HepG2 (cell line): ENCODE results near the gene RFX2.

Experiments used
- CBX5 ChIP-seq: sonication (generic); formaldehyde crosslinking; IDR thresholded peaks from 2 replicates; pipeline ENCODE4 v1.4.0; 2020; ENCODE audit warnings: missing genetic modification reagents, borderline replicate concordance
- FOXA1 ChIP-seq, 2 experiments: fragments of 450-650 bp in 1 of 2; sonication (generic) in 1 of 2; formaldehyde crosslinking in 1 of 2; IDR thresholded peaks; 2 replicates each; pipeline versions ENCODE4 v1.4.0 to v1.6.1; 2016 to 2020; ENCODE audit warnings: missing genetic modification reagents in 1 of 2
- GABPA ChIP-seq, 2 experiments: IDR thresholded peaks; 2 replicates each; pipeline ENCODE4 v1.6.1; 2011 to 2016; ENCODE audit warnings: low read depth in 2 of 2, low read length in 1 of 2, missing biosample characterization in 1 of 2, missing genetic modification characterization in 1 of 2
- PCBP1 ChIP-seq: fragments of 200-400 bp; formaldehyde crosslinking; IDR thresholded peaks from 2 replicates; pipeline ENCODE4 v1.6.1; 2017; ENCODE audit warnings: mild to moderate bottlenecking, low read depth, low read length, borderline replicate concordance
- RFX5 ChIP-seq: IDR thresholded peaks from 2 replicates; pipeline ENCODE4 v1.6.1; 2011; ENCODE audit warnings: low read depth, low read length, improper control_type of control experiment
- SIN3A ChIP-seq: IDR thresholded peaks from 2 replicates; pipeline ENCODE4 v1.6.1; 2011; ENCODE audit warnings: low read depth, mild to moderate bottlenecking, control low read depth, low read length, borderline replicate concordance
- TGIF2 ChIP-seq: IDR thresholded peaks from 2 replicates; pipeline ENCODE4 v1.6.1; 2016; ENCODE audit warnings: control low read depth, missing compliant biosample characterization
- ZNF7 ChIP-seq: IDR thresholded peaks from 2 replicates; pipeline ENCODE4 v1.6.1; 2016; ENCODE audit warnings: missing biosample characterization, missing genetic modification reagents
- TF ChIP-seq, protein P1 (sequence below): sonication (generic); formaldehyde crosslinking; IDR thresholded peaks from 2 replicates; pipeline ENCODE4 v1.5.0; 2020; ENCODE audit warnings: mild to moderate bottlenecking, missing genetic modification reagents, moderate library complexity
- TF ChIP-seq, protein P2 (sequence below): sonication (generic); formaldehyde crosslinking; IDR thresholded peaks from 2 replicates; pipeline ENCODE4 v1.5.0; 2020; ENCODE audit warnings: mild to moderate bottlenecking, missing genetic modification reagents, borderline replicate concordance
- TF ChIP-seq, protein P3 (sequence below), 2 experiments: sonication (generic) in 1 of 2; formaldehyde crosslinking in 1 of 2; IDR thresholded peaks; 2 replicates each; pipeline versions ENCODE4 v1.5.1 to v1.6.1; 2011 to 2020; ENCODE audit warnings: borderline replicate concordance in 1 of 2, low read depth in 1 of 2, low read length in 1 of 2, mild to moderate bottlenecking in 1 of 2, missing genetic modification reagents in 1 of 2, moderate library complexity in 1 of 2

GRCh38 chr19:6011206-6011605, 99.1 kb downstream of the RFX2 start:
- TF ChIP-seq TGIF2 (CRISPR knock-in tag) (no peak), PCBP1 (no peak), RFX5 (no peak), SIN3A (no peak), GABPA (IDR thresholded peaks at IDR 0.05; ENCODE audit: low read depth, low read length) (no peak), GABPA (CRISPR knock-in tag; IDR thresholded peaks at IDR 0.05; ENCODE audit: low read depth) (no peak), CBX5 (CRISPR knock-in tag) (no peak), FOXA1 (IDR thresholded peaks at IDR 0.05) (no peak), FOXA1 (CRISPR knock-in tag; IDR thresholded peaks at IDR 0.05) (no peak), ZNF7 (CRISPR knock-in tag) (no peak)
- TF ChIP-seq, protein P1, sequence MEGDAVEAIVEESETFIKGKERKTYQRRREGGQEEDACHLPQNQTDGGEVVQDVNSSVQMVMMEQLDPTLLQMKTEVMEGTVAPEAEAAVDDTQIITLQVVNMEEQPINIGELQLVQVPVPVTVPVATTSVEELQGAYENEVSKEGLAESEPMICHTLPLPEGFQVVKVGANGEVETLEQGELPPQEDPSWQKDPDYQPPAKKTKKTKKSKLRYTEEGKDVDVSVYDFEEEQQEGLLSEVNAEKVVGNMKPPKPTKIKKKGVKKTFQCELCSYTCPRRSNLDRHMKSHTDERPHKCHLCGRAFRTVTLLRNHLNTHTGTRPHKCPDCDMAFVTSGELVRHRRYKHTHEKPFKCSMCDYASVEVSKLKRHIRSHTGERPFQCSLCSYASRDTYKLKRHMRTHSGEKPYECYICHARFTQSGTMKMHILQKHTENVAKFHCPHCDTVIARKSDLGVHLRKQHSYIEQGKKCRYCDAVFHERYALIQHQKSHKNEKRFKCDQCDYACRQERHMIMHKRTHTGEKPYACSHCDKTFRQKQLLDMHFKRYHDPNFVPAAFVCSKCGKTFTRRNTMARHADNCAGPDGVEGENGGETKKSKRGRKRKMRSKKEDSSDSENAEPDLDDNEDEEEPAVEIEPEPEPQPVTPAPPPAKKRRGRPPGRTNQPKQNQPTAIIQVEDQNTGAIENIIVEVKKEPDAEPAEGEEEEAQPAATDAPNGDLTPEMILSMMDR: no peak
- TF ChIP-seq, protein P2, sequence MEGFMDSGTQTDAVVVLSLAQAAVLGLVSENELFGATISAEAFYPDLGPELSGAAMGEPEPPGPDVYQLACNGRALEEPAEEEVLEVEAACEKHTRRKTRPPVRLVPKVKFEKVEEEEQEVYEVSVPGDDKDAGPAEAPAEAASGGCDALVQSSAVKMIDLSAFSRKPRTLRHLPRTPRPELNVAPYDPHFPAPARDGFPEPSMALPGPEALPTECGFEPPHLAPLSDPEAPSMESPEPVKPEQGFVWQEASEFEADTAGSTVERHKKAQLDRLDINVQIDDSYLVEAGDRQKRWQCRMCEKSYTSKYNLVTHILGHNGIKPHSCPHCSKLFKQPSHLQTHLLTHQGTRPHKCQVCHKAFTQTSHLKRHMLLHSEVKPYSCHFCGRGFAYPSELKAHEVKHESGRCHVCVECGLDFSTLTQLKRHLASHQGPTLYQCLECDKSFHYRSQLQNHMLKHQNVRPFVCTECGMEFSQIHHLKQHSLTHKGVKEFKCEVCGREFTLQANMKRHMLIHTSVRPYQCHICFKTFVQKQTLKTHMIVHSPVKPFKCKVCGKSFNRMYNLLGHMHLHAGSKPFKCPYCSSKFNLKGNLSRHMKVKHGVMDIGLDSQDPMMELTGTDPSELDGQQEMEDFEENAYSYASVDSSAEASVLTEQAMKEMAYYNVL (CRISPR knock-in tag): no peak
- TF ChIP-seq, protein P3, sequence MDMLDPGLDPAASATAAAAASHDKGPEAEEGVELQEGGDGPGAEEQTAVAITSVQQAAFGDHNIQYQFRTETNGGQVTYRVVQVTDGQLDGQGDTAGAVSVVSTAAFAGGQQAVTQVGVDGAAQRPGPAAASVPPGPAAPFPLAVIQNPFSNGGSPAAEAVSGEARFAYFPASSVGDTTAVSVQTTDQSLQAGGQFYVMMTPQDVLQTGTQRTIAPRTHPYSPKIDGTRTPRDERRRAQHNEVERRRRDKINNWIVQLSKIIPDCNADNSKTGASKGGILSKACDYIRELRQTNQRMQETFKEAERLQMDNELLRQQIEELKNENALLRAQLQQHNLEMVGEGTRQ (IDR thresholded peaks at IDR 0.05; ENCODE audit: low read depth, low read length): no peak
- TF ChIP-seq, protein P3 (CRISPR knock-in tag; IDR thresholded peaks at IDR 0.05; ENCODE audit: borderline replicate concordance): no peak
